PC-9 (cell line): ENCODE data around the gene ADAMTS2. TPM values are rescaled to one million over a fixed set of nuclear protein-coding genes. Genes with fewer than 3 reads are reported as not detected.

Source experiments
- BruUV-seq: library from RNA; stranded (reverse); fragments of 400-500 nt; replicated peaks from 2 replicates; lab custom pipeline; 2021; lab: Mats Ljungman, UMichigan
- CTCF ChIA-PET: fragments of 300-600 bp; sonication (Branson Sonifier 250); formaldehyde crosslinking; loops from one replicate; lab custom pipeline; 2022; ENCODE audit warnings: antibody characterized with exemption; lab: Charles Lee
- POLR2A ChIA-PET: fragments of 300-600 bp; sonication (Branson Sonifier 250); formaldehyde crosslinking; loops from one replicate; lab custom pipeline; 2022; ENCODE audit warnings: antibody characterized with exemption; ENCODE audit not compliant: unreplicated experiment; lab: Charles Lee
- DNase-seq, 2 experiments: peaks; one replicate each; pipeline versions ENCODE4 v3.0.0 to v3.0.0-alpha.2; 2015 to 2022; ENCODE audit warnings: mixed read lengths in 1 of 2
- H2AFZ ChIP-seq: fragments of 200-600 bp; sonication (generic); 2 replicates; pipeline ENCODE4 v1.8.1; 2017; ENCODE audit warnings: antibody characterized with exemption
- H3F3A ChIP-seq: fragments of 200-600 bp; sonication (generic); 2 replicates; pipeline ENCODE4 v1.8.1; 2017; ENCODE audit warnings: antibody characterized with exemption, mild to moderate bottlenecking, low read depth; ENCODE audit not compliant: insufficient read depth
- H3K27ac ChIP-seq: fragments of 200-600 bp; sonication (generic); 2 replicates; pipeline ENCODE4 v1.6.1; 2016; ENCODE audit warnings: mixed run types
- H3K27me3 ChIP-seq: fragments of 200-600 bp; sonication (generic); 2 replicates; pipeline ENCODE4 v1.6.1; 2016; ENCODE audit warnings: low read depth, mixed run types; ENCODE audit not compliant: insufficient read depth
- H3K36me3 ChIP-seq: fragments of 200-600 bp; sonication (generic); 2 replicates; pipeline ENCODE4 v1.6.1; 2016; ENCODE audit warnings: low read depth, mixed run types
- H3K4me1 ChIP-seq: fragments of 200-600 bp; sonication (generic); replicated peaks from 2 replicates; pipeline ENCODE4 v1.6.1; 2016; ENCODE audit warnings: mixed run types; ENCODE audit not compliant: insufficient read depth
- H3K4me2 ChIP-seq: fragments of 200-600 bp; sonication (generic); 2 replicates; pipeline ENCODE4 v1.6.1; 2017; ENCODE audit warnings: mixed run types
- H3K4me3 ChIP-seq: fragments of 200-600 bp; sonication (generic); 2 replicates; pipeline ENCODE4 v1.6.1; 2016; ENCODE audit warnings: mixed run types
- H3K79me2 ChIP-seq: fragments of 200-600 bp; sonication (generic); 2 replicates; pipeline ENCODE4 v1.6.1; 2017; ENCODE audit warnings: low read depth, mixed run types
- H3K9me2 ChIP-seq: fragments of 200-600 bp; sonication (generic); 2 replicates; pipeline ENCODE4 v1.8.1; 2017; ENCODE audit warnings: mild to moderate bottlenecking; ENCODE audit not compliant: insufficient read depth
- H3K9me3 ChIP-seq: fragments of 200-600 bp; sonication (generic); 2 replicates; pipeline ENCODE4 v1.8.1; 2016; ENCODE audit warnings: low read depth; ENCODE audit not compliant: insufficient read depth
- H4K20me1 ChIP-seq: fragments of 200-600 bp; sonication (generic); 2 replicates; pipeline ENCODE4 v1.8.1; 2017; ENCODE audit not compliant: insufficient read depth
- EZH2 ChIP-seq: fragments of 200-600 bp; sonication (generic); IDR thresholded peaks from 2 replicates; pipeline ENCODE4 v1.8.0; 2017; ENCODE audit warnings: antibody characterized with exemption, low read depth
- intact Hi-C: fragments of 100-400 bp; cut with micrococcal nuclease; formaldehyde crosslinking; loops from one replicate; pipeline ENCODE4 v1.10.0; 2022; ENCODE audit not compliant: unreplicated experiment
- total RNA-seq: library from RNA; stranded (reverse); gene quantifications from 2 replicates; pipeline ENCODE4 v1.2.3, GENCODE V29; 2021
- TF ChIP-seq, protein P1 (sequence below): fragments of 200-600 bp; sonication (generic); conservative IDR thresholded peaks from 2 replicates; pipeline ENCODE4 v1.6.1; 2017; ENCODE audit warnings: mixed run types, antibody characterized with exemption, mild to moderate bottlenecking, moderate library complexity

The ADAMTS2 gene
- total RNA-seq, 1 experiment from 2014 or later = not detected

DNA sequence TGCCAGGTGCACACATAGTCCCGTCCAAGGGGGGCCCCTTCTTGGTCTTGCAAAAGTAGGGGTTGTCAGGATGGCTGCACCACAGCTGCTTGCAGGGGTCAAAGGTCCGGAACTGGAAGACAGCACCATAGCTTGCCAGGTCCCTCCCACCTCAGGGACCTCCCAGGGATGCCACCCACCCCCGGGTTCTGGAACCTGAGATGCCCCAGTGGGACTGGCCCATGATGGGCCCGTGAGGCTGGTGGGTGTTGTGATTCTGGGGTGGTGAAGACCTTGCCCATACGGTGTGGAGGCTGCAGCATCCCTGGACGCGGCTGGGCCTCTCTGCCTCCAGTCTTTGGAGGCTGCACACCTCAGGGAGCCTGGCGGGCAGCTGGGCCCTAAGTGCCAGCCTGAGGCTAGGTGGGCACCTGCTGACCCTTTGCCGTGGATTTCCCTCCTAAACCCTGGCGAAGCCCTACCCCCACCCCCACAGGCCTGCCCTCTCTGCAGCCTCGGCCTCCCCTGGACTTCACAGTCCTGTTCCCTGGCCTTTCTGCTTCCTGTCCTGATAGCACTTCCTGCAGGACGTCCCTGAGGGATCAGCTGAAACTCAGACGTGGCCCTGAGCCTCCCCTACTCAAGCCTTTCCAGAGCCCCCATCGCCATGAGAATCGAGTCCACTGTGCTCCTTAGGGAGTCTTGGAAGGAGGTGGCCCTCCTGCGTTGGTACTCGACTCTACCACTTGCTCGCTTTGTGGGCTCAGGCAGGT, 192.9 kb downstream of the ADAMTS2 start:
- POLR2A ChIA-PET = no interaction called here
- TF ChIP-seq, protein P1, sequence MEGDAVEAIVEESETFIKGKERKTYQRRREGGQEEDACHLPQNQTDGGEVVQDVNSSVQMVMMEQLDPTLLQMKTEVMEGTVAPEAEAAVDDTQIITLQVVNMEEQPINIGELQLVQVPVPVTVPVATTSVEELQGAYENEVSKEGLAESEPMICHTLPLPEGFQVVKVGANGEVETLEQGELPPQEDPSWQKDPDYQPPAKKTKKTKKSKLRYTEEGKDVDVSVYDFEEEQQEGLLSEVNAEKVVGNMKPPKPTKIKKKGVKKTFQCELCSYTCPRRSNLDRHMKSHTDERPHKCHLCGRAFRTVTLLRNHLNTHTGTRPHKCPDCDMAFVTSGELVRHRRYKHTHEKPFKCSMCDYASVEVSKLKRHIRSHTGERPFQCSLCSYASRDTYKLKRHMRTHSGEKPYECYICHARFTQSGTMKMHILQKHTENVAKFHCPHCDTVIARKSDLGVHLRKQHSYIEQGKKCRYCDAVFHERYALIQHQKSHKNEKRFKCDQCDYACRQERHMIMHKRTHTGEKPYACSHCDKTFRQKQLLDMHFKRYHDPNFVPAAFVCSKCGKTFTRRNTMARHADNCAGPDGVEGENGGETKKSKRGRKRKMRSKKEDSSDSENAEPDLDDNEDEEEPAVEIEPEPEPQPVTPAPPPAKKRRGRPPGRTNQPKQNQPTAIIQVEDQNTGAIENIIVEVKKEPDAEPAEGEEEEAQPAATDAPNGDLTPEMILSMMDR = no peak
- TF ChIP-seq EZH2 = no peak
- Histone ChIP-seq H4K20me1 (no peaks in the 10 kb centered on the region), H3K4me3 (no peak overlapping the region), H3K27ac (no peak overlapping the region), H3K27me3 (peaks cover 98% of the 10 kb centered on the region), H3K4me1 (no peaks in the 10 kb centered on the region), H3K9me3 (no peaks in the 10 kb centered on the region), H3F3A (no peaks in the 10 kb centered on the region), H3K9me2 (no peaks in the 10 kb centered on the region), H3K4me2 (no peak overlapping the region), H2AFZ (no peak overlapping the region), H3K36me3 (no peaks in the 10 kb centered on the region), H3K79me2 (no peaks in the 10 kb centered on the region)
- DNase-seq = no peak
- intact Hi-C loops = no loop called here
- CTCF ChIA-PET = no interaction called here
- BruUV-seq = no TSS peak

DNA sequence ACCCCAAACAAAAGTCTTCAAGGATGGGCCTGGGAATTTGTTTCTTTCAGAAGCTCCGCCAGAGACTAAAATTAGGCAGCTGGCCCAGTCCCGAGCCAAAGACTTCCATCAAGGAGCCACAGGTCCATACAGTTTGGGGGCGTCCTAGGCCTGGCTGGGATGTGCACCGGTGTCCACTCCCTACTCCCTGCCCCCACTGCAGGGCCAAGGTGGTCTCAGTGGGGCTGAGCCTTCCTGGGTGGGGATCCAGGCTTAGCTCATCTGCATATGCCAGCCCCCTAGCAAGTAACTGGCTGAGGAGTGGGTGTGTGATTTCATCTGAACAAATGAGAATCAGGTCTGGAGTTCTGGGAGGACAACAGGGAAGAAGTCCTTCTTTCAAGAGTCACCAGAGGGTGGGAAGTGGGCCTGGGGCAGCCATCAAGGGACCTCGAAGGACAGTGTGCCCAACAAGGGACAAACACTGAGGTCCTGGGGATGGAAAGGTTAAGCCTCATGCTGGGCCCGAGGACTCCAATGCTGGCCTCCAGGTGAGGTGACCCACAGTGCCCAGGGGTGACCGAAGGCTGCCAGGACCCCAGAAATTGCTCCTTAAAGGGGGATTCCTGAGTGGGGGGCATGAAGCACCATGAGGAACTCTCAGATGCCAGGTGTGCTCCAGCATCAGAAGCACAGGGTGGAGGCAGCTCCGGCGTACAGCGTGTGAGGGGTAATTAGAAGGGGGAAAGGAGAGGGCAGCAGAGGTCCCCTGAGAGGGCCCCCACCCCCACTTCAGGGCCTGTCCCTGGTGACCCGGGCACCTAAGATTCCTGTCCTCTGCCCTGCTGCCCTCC, 193.8 kb downstream of the ADAMTS2 start:
- Histone ChIP-seq H3K4me1 (no peaks in the 10 kb centered on the region), H3K9me2 (no peaks in the 10 kb centered on the region), H3K27me3 (peaks cover 98% of the 10 kb centered on the region), H3K36me3 (no peaks in the 10 kb centered on the region), H3K4me2 (no peak overlapping the region), H3F3A (no peaks in the 10 kb centered on the region), H4K20me1 (no peaks in the 10 kb centered on the region), H3K27ac (no peak overlapping the region), H3K4me3 (no peak overlapping the region), H2AFZ (no peak overlapping the region), H3K9me3 (no peaks in the 10 kb centered on the region), H3K79me2 (no peaks in the 10 kb centered on the region)
- DNase-seq = no peak
- POLR2A ChIA-PET = no interaction called here
- CTCF ChIA-PET = no interaction called here
- BruUV-seq = no TSS peak
- TF ChIP-seq EZH2 = no peak
- intact Hi-C loops = no loop called here

DNA sequence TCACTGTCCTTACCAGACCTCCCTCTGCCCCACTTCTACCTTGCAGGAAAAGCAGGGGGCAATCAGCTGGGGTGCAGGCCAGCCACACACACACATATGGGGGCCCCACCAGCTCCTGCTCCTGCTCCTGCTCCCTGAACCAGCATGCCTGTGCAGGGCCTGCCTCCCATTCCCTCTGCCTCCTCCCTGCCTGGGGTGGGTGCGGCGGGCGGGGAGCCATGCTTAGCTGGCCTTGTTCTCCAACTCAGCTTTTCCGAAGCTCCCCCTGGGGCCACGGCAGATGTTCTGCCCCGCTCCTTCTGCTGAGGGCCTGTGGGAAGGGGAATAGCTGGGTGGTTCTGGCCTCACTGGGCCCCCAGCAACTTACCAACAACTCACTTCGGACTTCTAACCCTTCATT, 195.2 kb downstream of the ADAMTS2 start:
- intact Hi-C loops = no loop called here
- DNase-seq = no peak
- Histone ChIP-seq H3K36me3 (no peaks in the 10 kb centered on the region), H3K9me2 (no peaks in the 10 kb centered on the region; the same call in 1 of the 2 replicates), H3K4me3 (no peak overlapping the region), H3K9me3 (no peaks in the 10 kb centered on the region), H3K27ac (no peak overlapping the region), H3K27me3 (peaks cover 100% of the 10 kb centered on the region), H2AFZ (no peak overlapping the region), H3K4me1 (no peaks in the 10 kb centered on the region), H3K4me2 (no peak overlapping the region), H4K20me1 (no peaks in the 10 kb centered on the region), H3F3A (no peaks in the 10 kb centered on the region), H3K79me2 (no peaks in the 10 kb centered on the region)
- no TSS peak for BruUV-seq
- ChIA-PET POLR2A (no interaction called here), CTCF (no interaction called here)
- no peak for TF ChIP-seq EZH2
- TF ChIP-seq, protein P1 = no peak
